Measurements from ENCODE around the gene TCEA2.

The TCEA2 gene

DNA sequence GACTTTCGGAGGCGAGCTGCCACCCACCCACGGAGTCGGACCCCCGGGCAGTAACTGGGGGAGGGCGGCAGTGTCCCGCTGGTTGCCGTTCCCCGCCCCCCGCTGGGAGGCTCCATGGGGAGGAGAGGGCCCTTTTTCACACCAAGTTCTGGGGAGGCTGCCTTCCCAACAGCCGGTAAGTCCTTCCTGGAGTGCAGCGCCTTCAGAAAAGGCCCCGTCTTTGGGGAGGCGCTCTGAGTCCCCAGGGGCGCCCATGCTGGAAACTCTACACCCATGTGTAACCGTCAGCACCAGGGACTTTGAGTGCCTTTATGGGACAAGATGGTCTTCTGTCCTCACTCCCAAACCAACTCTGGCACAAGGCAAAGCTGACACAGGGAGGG lies 13.1 kb upstream of the TCEA2 start:
- H3K4me2 ChIP-seq (ENCODE audit: low read depth, low read length), result no peak overlapping the region
- H3K79me2 ChIP-seq (ENCODE audit: low read length), result no peaks in the 10 kb centered on the region
- no peak overlapping the region for H3K9ac ChIP-seq (ENCODE audit: low read length)
- no peak for TF ChIP-seq EZH2 (optimal IDR thresholded peaks at IDR 0.05; ENCODE audit: low read depth, low read length)
- TF ChIP-seq, protein P1, sequence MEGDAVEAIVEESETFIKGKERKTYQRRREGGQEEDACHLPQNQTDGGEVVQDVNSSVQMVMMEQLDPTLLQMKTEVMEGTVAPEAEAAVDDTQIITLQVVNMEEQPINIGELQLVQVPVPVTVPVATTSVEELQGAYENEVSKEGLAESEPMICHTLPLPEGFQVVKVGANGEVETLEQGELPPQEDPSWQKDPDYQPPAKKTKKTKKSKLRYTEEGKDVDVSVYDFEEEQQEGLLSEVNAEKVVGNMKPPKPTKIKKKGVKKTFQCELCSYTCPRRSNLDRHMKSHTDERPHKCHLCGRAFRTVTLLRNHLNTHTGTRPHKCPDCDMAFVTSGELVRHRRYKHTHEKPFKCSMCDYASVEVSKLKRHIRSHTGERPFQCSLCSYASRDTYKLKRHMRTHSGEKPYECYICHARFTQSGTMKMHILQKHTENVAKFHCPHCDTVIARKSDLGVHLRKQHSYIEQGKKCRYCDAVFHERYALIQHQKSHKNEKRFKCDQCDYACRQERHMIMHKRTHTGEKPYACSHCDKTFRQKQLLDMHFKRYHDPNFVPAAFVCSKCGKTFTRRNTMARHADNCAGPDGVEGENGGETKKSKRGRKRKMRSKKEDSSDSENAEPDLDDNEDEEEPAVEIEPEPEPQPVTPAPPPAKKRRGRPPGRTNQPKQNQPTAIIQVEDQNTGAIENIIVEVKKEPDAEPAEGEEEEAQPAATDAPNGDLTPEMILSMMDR (IDR thresholded peaks at IDR 0.05; ENCODE audit: low read length), result no peak
- no peak for TF ChIP-seq EZH2phosphoT487 (IDR thresholded peaks at IDR 0.05; ENCODE audit: low read length)
- H3K9me2 ChIP-seq (replicated peaks; ENCODE audit: insufficient read depth, low read length), result no peaks in the 10 kb centered on the region
- no peaks in the 10 kb centered on the region for H3K4me1 ChIP-seq (ENCODE audit: low read length)
- H4K20me1 ChIP-seq (ENCODE audit: insufficient read depth, low read length), result no peaks in the 10 kb centered on the region
- peaks cover 82% of the 10 kb centered on the region for H3K27me3 ChIP-seq (replicated peaks; ENCODE audit: insufficient read depth, low read length)
- no peak for DNase-seq
- no peaks in the 10 kb centered on the region for H3K36me3 ChIP-seq (replicated peaks; ENCODE audit: insufficient read depth, low read length)
- no peaks in the 10 kb centered on the region for H3K9me3 ChIP-seq (replicated peaks; ENCODE audit: insufficient read depth, low read length)
- no peak overlapping the region for H3K27ac ChIP-seq (ENCODE audit: low read length)
- no peak overlapping the region for H2AFZ ChIP-seq (ENCODE audit: low read length)
- no peaks in the 10 kb centered on the region for H3F3A ChIP-seq (ENCODE audit: insufficient read depth, low read length)
- no peak overlapping the region for H3K4me3 ChIP-seq (ENCODE audit: low read length)

DNA sequence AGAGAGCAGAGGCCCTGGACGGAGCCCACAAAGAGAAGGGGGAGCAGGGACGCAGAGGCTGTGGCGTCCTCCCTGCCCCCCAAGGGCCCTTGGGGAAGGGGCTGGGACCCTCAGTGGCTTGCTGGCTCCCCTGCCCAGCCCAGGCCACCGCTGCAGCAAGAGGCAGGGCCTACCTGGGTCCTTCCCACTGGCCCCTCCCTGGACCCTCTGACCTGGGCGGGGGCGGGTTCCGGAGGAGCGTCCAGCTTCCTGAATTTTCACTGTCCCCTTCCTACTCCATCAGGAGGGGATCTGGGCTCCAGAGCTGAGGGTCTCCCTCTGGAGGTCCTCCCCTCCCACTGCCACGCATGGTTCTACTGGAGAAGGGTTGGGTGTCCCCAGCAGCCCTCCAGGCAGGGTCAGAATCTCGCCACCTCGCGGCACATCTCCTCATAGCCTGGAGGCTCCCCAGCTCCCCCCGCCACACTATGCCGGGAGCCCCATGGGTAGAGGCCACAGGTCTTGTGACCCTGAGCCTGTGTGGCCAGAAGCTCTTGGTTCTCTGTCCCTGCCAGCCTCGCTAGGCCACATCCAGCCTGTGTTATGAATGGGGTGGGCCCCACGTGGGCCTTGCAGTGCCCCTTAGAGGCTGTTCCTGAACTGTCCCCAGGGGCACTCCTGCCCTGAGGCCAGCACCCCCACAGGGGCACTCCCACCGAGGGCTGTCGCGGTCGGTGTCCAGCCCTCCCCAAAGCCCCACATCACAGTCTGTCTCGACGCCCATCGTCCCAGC lies 12.6 kb upstream of the TCEA2 start:
- H3K9me3 ChIP-seq (replicated peaks; ENCODE audit: insufficient read depth, low read length), result no peaks in the 10 kb centered on the region
- H3K4me3 ChIP-seq (ENCODE audit: low read length), result no peak overlapping the region
- H3K9me2 ChIP-seq (replicated peaks; ENCODE audit: insufficient read depth, low read length), result no peaks in the 10 kb centered on the region
- H3K36me3 ChIP-seq (replicated peaks; ENCODE audit: insufficient read depth, low read length), result no peaks in the 10 kb centered on the region
- no peak overlapping the region for H3K27ac ChIP-seq (ENCODE audit: low read length)
- no peak overlapping the region for H2AFZ ChIP-seq (ENCODE audit: low read length)
- no peaks in the 10 kb centered on the region for H4K20me1 ChIP-seq (ENCODE audit: insufficient read depth, low read length)
- H3F3A ChIP-seq (ENCODE audit: insufficient read depth, low read length), result no peaks in the 10 kb centered on the region
- H3K79me2 ChIP-seq (ENCODE audit: low read length), result no peaks in the 10 kb centered on the region
- no peak overlapping the region for H3K4me2 ChIP-seq (ENCODE audit: low read depth, low read length)
- no peak for DNase-seq
- no peak overlapping the region for H3K9ac ChIP-seq (ENCODE audit: low read length)
- peaks cover 76% of the 10 kb centered on the region for H3K27me3 ChIP-seq (replicated peaks; ENCODE audit: insufficient read depth, low read length)
- H3K4me1 ChIP-seq (ENCODE audit: low read length), result no peaks in the 10 kb centered on the region
- TF ChIP-seq EZH2phosphoT487 (IDR thresholded peaks at IDR 0.05; ENCODE audit: low read length), result no peak

DNA sequence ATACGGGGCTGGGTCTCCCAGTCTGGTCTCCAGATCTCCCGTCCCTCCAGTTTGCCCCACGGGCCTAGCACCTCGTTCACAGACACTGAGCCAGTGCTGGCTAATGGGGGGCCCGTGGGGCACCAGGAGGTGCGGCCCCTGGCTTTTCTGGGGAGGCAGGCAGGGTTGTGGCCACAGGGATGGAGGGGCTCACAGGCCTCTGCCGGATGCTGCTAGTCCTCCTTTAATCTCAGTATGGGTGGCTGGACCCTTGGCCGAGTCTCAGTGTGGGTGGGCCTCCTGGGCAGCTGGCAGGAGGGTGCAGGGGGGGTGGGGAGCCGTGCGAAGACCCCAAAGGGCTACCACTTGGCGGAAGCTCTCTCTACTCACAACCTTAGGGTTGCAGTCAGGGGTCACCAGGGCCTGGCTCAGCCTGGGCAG lies 12.0 kb upstream of the TCEA2 start:
- TF ChIP-seq, protein P1 (IDR thresholded peaks at IDR 0.05; ENCODE audit: low read length), result no peak
- TF ChIP-seq EZH2 (optimal IDR thresholded peaks at IDR 0.05; ENCODE audit: low read depth, low read length) (no peak), EZH2phosphoT487 (IDR thresholded peaks at IDR 0.05; ENCODE audit: low read length) (no peak)
- Histone ChIP-seq H3K4me2 (ENCODE audit: low read depth, low read length) (no peak overlapping the region), H3F3A (ENCODE audit: insufficient read depth, low read length) (no peaks in the 10 kb centered on the region), H3K9ac (ENCODE audit: low read length) (no peak overlapping the region), H3K36me3 (replicated peaks; ENCODE audit: insufficient read depth, low read length) (no peaks in the 10 kb centered on the region), H3K9me3 (replicated peaks; ENCODE audit: insufficient read depth, low read length) (no peaks in the 10 kb centered on the region), H3K4me1 (ENCODE audit: low read length) (no peaks in the 10 kb centered on the region), H3K9me2 (replicated peaks; ENCODE audit: insufficient read depth, low read length) (no peaks in the 10 kb centered on the region), H3K79me2 (ENCODE audit: low read length) (no peaks in the 10 kb centered on the region), H3K4me3 (ENCODE audit: low read length) (no peak overlapping the region), H2AFZ (ENCODE audit: low read length) (no peak overlapping the region), H4K20me1 (ENCODE audit: insufficient read depth, low read length) (no peaks in the 10 kb centered on the region), H3K27me3 (replicated peaks; ENCODE audit: insufficient read depth, low read length) (peaks cover 70% of the 10 kb centered on the region), H3K27ac (ENCODE audit: low read length) (no peak overlapping the region)
- no peak for DNase-seq

All from MM.1S (cell line).